SK-N-SH (cell line): ENCODE measurements around the gene TMEM161B. TPM values are rescaled to one million over a fixed set of nuclear protein-coding genes. Genes with fewer than 3 reads are reported as not detected.

ENCODE experiments used
- CTCF ChIA-PET: fragments of 300-600, 350-600 bp; formaldehyde crosslinking; extraction: SDS; loops from one replicate; lab custom pipeline; 2021; lab: Yijun Ruan, JAX
- POLR2A ChIA-PET: fragments of 350-600 bp; sonication (Branson Sonifier 250); formaldehyde crosslinking; extraction: SDS; loops from one replicate; lab custom pipeline; 2020; ENCODE audit warnings: antibody characterized with exemption, inconsistent platforms; lab: Yijun Ruan, JAX
- DNase-seq: peaks from one replicate; pipeline ENCODE4 v3.0.0; 2012
- H2AFZ ChIP-seq: fragments of 200-600 bp; sonication (generic); 2 replicates; pipeline ENCODE4 v1.8.1; 2016; ENCODE audit warnings: antibody characterized with exemption, mild to moderate bottlenecking, low read depth
- H3F3A ChIP-seq: fragments of 200-600 bp; sonication (generic); replicated peaks from 2 replicates; pipeline ENCODE3; 2016; ENCODE audit warnings: antibody characterized with exemption, mild to moderate bottlenecking; ENCODE audit not compliant: insufficient read depth
- H3K27ac ChIP-seq, 2 experiments: fragments of 200-500 bp in 1 of 2; fragments of 200-600 bp in 1 of 2; sonication (Bioruptor generic) in 1 of 2; sonication (generic), shearing (Covaris generic) in 1 of 2; 2 replicates each; pipeline versions ENCODE4 v1.5.1 to v1.6.1; 2014 to 2016; ENCODE audit warnings: low read depth in 2 of 2, inconsistent platforms in 1 of 2, low read length in 1 of 2, mild to moderate bottlenecking in 1 of 2, mixed read lengths in 1 of 2
- H3K27me3 ChIP-seq: fragments of 200-600 bp; sonication (generic), shearing (Covaris generic); 2 replicates; pipeline ENCODE4 v1.6.1; 2016; ENCODE audit warnings: mixed run types; ENCODE audit not compliant: insufficient read depth
- H3K36me3 ChIP-seq, 2 experiments: fragments of 200-500 bp in 1 of 2; fragments of 200-600 bp in 1 of 2; sonication (Bioruptor generic) in 1 of 2; sonication (generic) in 1 of 2; replicated peaks in 1 of 2; 2 replicates each; pipeline versions ENCODE3 to v1.5.1; 2014 to 2016; ENCODE audit warnings: low read length in 1 of 2, mild to moderate bottlenecking in 1 of 2; ENCODE audit not compliant: insufficient read depth in 2 of 2, control insufficient read depth in 1 of 2
- H3K4me1 ChIP-seq, 2 experiments: fragments of 200-500 bp in 1 of 2; fragments of 200-600 bp in 1 of 2; sonication (Bioruptor generic) in 1 of 2; sonication (generic), shearing (Covaris generic) in 1 of 2; 2 replicates each; pipeline versions ENCODE4 v1.5.1 to v1.6.1; 2014 to 2016; ENCODE audit warnings: low read depth in 1 of 2, low read length in 1 of 2, mixed run types in 1 of 2; ENCODE audit not compliant: insufficient read depth in 2 of 2, control insufficient read depth in 1 of 2
- H3K4me2 ChIP-seq: fragments of 200-600 bp; sonication (generic), shearing (Covaris generic); 2 replicates; pipeline ENCODE4 v1.6.1; 2017; ENCODE audit warnings: mixed run types
- H3K4me3 ChIP-seq, 2 experiments: fragments of 200-500 bp in 1 of 2; fragments of 200-600 bp in 1 of 2; sonication (Bioruptor generic) in 1 of 2; sonication (generic), shearing (Covaris generic) in 1 of 2; 2 replicates each; pipeline versions ENCODE4 v1.5.1 to v1.8.1; 2014 to 2016; ENCODE audit warnings: low read depth in 2 of 2, inconsistent platforms in 1 of 2, low read length in 1 of 2, mild to moderate bottlenecking in 1 of 2, mixed read lengths in 1 of 2, moderate library complexity in 1 of 2
- H3K79me2 ChIP-seq: fragments of 200-600 bp; sonication (generic); 2 replicates; pipeline ENCODE4 v1.8.1; 2017; ENCODE audit warnings: mild to moderate bottlenecking; ENCODE audit not compliant: insufficient read depth
- H3K9ac ChIP-seq: fragments of 200-600 bp; sonication (generic); 2 replicates; pipeline ENCODE4 v1.6.1; 2017; ENCODE audit warnings: mixed run types
- H3K9me2 ChIP-seq: fragments of 200-600 bp; sonication (generic); 2 replicates; pipeline ENCODE4 v1.6.1; 2017; ENCODE audit warnings: mixed run types
- H3K9me3 ChIP-seq: fragments of 200-600 bp; sonication (generic); 2 replicates; pipeline ENCODE4 v1.6.1; 2017; ENCODE audit warnings: mixed run types, mild to moderate bottlenecking, moderate library complexity
- H4K20me1 ChIP-seq: fragments of 200-600 bp; sonication (generic); 2 replicates; pipeline ENCODE4 v1.6.1; 2017; ENCODE audit warnings: mild to moderate bottlenecking, mixed run types; ENCODE audit not compliant: insufficient read depth
- CHD2 ChIP-seq: fragments of 150-350 bp; IDR thresholded peaks from 2 replicates; pipeline ENCODE4 v1.6.1; 2018; ENCODE audit warnings: low read length; ENCODE audit not compliant: partially characterized antibody
- ELF1 ChIP-seq: IDR thresholded peaks from 2 replicates; pipeline ENCODE4 v1.4.0; 2012
- FOXM1 ChIP-seq: IDR thresholded peaks from 2 replicates; pipeline ENCODE4 v1.4.0; 2012; ENCODE audit warnings: low read depth, mild to moderate bottlenecking
- GABPA ChIP-seq: IDR thresholded peaks from 2 replicates; pipeline ENCODE4 v1.4.0; 2012; ENCODE audit warnings: low read depth, mild to moderate bottlenecking
- JUND ChIP-seq: IDR thresholded peaks from 2 replicates; pipeline ENCODE4 v1.4.0; 2012
- MAX ChIP-seq: IDR thresholded peaks from 2 replicates; pipeline ENCODE4 v1.4.0; 2012; ENCODE audit warnings: low read depth
- NFIC ChIP-seq: IDR thresholded peaks from 2 replicates; pipeline ENCODE4 v1.4.0; 2012; ENCODE audit warnings: borderline replicate concordance
- PBX3 ChIP-seq: IDR thresholded peaks from 2 replicates; pipeline ENCODE4; 2012
- REST ChIP-seq: IDR thresholded peaks from 2 replicates; pipeline ENCODE4 v1.6.1; 2012; ENCODE audit warnings: mild to moderate bottlenecking, low read depth, low read length, moderate library complexity
- RFX5 ChIP-seq: IDR thresholded peaks from 2 replicates; pipeline ENCODE4 v1.6.1; 2012; ENCODE audit warnings: mild to moderate bottlenecking, improper control_type of control experiment, low read length
- RXRA ChIP-seq: IDR thresholded peaks from 2 replicates; pipeline ENCODE4 v1.4.0; 2012; ENCODE audit warnings: low read depth, mild to moderate bottlenecking, borderline replicate concordance
- SIN3A ChIP-seq: IDR thresholded peaks from 2 replicates; pipeline ENCODE4 v1.6.1; 2012; ENCODE audit warnings: low read depth, mild to moderate bottlenecking, low read length, moderate library complexity, borderline replicate concordance
- SMC3 ChIP-seq: IDR thresholded peaks from 2 replicates; pipeline ENCODE4 v1.6.1; 2012; ENCODE audit warnings: low read depth, low read length, improper control_type of control experiment
- TCF12 ChIP-seq: IDR thresholded peaks from 2 replicates; pipeline ENCODE4 v1.4.0; 2012
- TEAD4 ChIP-seq: IDR thresholded peaks from 2 replicates; pipeline ENCODE4 v1.4.0; 2012; ENCODE audit warnings: mild to moderate bottlenecking, borderline replicate concordance; ENCODE audit not compliant: insufficient read depth
- USF1 ChIP-seq: IDR thresholded peaks from 2 replicates; pipeline ENCODE4 v1.4.0; 2012; ENCODE audit warnings: low read depth, borderline replicate concordance
- USF2 ChIP-seq: fragments of 150-350 bp; IDR thresholded peaks from 2 replicates; pipeline ENCODE4 v1.6.1; 2017; ENCODE audit warnings: antibody characterized with exemption, low read length, low read depth, borderline replicate concordance
- YY1 ChIP-seq: IDR thresholded peaks from 2 replicates; pipeline ENCODE4 v1.4.0; 2012; ENCODE audit warnings: low read depth, mild to moderate bottlenecking
- WGBS: methylation state at CpG from one replicate; pipeline ENCODE4 v1.1.6; 2017; ENCODE audit warnings: low lambda C conversion rate; 5-methylcytosine and 5-hydroxymethylcytosine counted together
- polyA plus RNA-seq, 3 experiments: library from polyadenylated mRNA; depleted of rRNA; stranded (reverse); fragments of >200 nt; gene quantifications; 2 replicates each; pipeline ENCODE4 v1.2.3, GENCODE V29; 2012

TMEM161B gene
- polyA plus RNA-seq, 1 of the 3 experiments (the other 2 are of a cell fraction) = 8.0 TPM

- Histone ChIP-seq H3K4me3 (no peak overlapping the region), H3K27ac (no peak overlapping the region), H3K4me1 (no peaks in the 10 kb centered on the region; a peak in 1 of 4 replicates), H3K79me2 (no peaks in the 10 kb centered on the region), H3K36me3 (peaks cover 41% of the 10 kb centered on the region in 2 experiments), H3F3A (peaks cover 6% of the 10 kb centered on the region), H3K27me3 (no peaks in the 10 kb centered on the region), H3K9ac (no peak overlapping the region)
- CTCF ChIA-PET = no interaction called here
- no peak for TF ChIP-seq RXRA
- no peak for TF ChIP-seq PBX3
- no peak for TF ChIP-seq JUND
- no peak for TF ChIP-seq USF2
- TF ChIP-seq, all 33 proteins: peak for 0
- no peak for DNase-seq
- POLR2A ChIA-PET = no interaction called here
- H3K4me2 ChIP-seq = no peak overlapping the region
- H3K9me3 ChIP-seq = no peaks in the 10 kb centered on the region
- over 99% methylated on average over 3 of the region's 3 CpGs for WGBS
- H4K20me1 ChIP-seq = no peaks in the 10 kb centered on the region
- H2AFZ ChIP-seq = no peak overlapping the region
- no peaks in the 10 kb centered on the region for H3K9me2 ChIP-seq
Measured at GRCh38 chr5:88207575-88207974, 61.1 kb downstream of the TMEM161B start.

- Histone ChIP-seq H3K27ac (no peak overlapping the region), H3K9me3 (no peaks in the 10 kb centered on the region), H3F3A (peaks cover 6% of the 10 kb centered on the region), H4K20me1 (no peaks in the 10 kb centered on the region), H3K4me3 (no peak overlapping the region), H3K4me1 (no peaks in the 10 kb centered on the region; a peak in 1 of 4 replicates), H3K9ac (no peak overlapping the region), H3K4me2 (no peak overlapping the region), H3K9me2 (no peaks in the 10 kb centered on the region), H3K36me3 (peaks cover 46 to 54% of the 10 kb centered on the region in 2 experiments), H3K27me3 (no peaks in the 10 kb centered on the region), H3K79me2 (no peaks in the 10 kb centered on the region), H2AFZ (no peak overlapping the region)
- 93% methylated on average over 5 of the region's 5 CpGs for WGBS
- no peak for DNase-seq
- TF ChIP-seq REST (no peak), USF1 (no peak), SMC3 (no peak), CHD2 (no peak), FOXM1 (no peak), RFX5 (no peak), JUND (no peak), TCF12 (no peak), SIN3A (no peak), YY1 (no peak), NFIC (no peak), RXRA (no peak), TEAD4 (no peak), ELF1 (no peak), GABPA (no peak), MAX (no peak)
- ChIA-PET CTCF (no interaction called here), POLR2A (no interaction called here)
Measured at GRCh38 chr5:88203981-88204750, 64.5 kb downstream of the TMEM161B start.
